ENCODE results near the gene WDR89.
"Not testable (repeated sequence)": the region's sequence is repeated elsewhere in the genome, so short reads cannot be mapped to it uniquely, and the experiment has no call there.

Gene WDR89

DNA sequence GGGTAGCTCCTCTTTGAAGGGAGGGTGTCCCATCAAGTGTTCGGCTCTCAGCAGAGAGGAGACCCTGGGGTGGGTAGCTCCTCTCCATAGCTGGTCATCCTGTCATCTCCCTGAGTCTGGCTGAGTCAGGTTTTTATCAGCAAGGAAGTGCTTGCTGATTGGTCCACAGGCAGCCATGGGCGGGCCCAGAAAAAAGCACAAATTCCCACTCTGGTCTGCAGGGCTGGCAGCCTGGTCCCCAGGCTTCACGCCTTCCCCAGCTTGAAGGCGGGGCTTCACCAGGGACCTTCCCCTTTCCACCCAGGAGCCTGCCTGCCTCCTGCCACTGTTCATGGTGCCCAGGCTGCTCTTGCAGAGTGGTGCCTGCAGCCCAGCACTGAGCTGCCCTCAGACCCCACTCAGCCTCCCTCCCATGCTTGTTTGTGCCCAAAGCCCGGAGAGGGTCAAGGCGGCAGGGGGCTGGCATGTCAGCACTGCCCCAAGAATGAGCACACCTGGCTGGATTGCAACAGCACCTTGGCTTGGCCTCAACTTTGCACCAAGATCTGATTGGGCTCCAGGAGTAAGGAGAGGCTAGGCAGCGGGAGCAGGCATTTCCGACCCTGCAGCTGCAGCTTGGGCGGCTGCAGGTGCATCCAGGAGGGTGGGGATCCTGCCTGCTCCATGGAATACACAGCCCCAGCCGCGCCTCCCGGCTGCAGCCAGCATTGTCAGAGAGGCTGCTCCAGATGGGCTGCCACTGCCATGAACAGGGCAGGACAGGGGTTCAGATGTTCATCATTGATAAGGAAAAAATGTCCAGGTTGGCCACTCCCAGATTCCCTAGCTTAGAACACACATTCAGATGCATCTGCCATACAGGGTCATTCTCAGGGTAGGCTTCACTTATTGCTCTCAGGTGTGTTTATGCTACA lies 22.0 kb upstream of the WDR89 start:
- TF ChIP-seq, protein P1, sequence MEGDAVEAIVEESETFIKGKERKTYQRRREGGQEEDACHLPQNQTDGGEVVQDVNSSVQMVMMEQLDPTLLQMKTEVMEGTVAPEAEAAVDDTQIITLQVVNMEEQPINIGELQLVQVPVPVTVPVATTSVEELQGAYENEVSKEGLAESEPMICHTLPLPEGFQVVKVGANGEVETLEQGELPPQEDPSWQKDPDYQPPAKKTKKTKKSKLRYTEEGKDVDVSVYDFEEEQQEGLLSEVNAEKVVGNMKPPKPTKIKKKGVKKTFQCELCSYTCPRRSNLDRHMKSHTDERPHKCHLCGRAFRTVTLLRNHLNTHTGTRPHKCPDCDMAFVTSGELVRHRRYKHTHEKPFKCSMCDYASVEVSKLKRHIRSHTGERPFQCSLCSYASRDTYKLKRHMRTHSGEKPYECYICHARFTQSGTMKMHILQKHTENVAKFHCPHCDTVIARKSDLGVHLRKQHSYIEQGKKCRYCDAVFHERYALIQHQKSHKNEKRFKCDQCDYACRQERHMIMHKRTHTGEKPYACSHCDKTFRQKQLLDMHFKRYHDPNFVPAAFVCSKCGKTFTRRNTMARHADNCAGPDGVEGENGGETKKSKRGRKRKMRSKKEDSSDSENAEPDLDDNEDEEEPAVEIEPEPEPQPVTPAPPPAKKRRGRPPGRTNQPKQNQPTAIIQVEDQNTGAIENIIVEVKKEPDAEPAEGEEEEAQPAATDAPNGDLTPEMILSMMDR (IDR thresholded peaks at IDR 0.05; ENCODE audit: low read depth, low read length) = no peak
- no peak overlapping the region for H3K4me3 ChIP-seq (ENCODE audit: low read depth, low read length)

DNA sequence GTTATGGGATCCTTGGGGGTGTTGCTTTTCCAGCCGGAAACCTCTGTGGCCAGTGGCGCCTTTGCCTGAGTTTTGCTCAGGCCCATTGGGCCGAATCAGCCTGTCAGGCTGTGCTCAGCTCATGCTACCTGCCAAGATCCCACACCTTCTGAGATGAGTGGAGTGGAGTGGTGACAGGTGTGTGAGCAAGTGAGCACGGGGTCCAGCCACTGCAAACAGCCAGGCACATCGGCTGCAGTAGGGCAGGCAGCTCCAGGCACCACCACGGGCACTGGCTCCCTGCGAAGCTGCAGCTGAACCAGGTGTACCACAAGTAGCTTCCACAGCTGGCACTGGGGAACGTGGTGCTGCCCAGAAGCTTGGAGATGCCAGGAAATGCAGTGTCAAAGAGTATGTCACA lies 21.1 kb upstream of the WDR89 start:
- H3K4me3 ChIP-seq (ENCODE audit: low read depth, low read length) = no peak overlapping the region
- TF ChIP-seq, protein P1 (IDR thresholded peaks at IDR 0.05; ENCODE audit: low read depth, low read length) = no peak

DNA sequence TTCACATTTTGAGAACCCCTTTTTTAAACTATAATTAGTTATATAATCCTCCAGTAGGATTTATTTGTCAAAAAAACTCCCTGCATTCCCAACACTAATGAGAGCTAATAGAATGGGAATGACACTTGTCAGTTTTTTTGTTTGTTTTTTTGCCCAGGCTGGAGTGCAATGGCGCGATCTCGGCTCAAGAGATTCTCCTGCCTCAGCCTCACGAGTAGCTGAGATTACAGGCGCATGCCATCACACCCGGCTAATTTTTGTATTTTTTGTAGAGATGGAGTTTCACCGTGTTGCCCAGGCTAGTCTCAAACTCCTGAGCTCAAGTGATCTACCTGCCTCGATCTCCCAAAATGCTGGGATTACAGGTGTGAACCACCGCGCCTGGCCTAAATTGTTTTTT lies 20.2 kb upstream of the WDR89 start:
- not testable (repeated sequence) for H3K4me3 ChIP-seq (ENCODE audit: low read depth, low read length)

DNA sequence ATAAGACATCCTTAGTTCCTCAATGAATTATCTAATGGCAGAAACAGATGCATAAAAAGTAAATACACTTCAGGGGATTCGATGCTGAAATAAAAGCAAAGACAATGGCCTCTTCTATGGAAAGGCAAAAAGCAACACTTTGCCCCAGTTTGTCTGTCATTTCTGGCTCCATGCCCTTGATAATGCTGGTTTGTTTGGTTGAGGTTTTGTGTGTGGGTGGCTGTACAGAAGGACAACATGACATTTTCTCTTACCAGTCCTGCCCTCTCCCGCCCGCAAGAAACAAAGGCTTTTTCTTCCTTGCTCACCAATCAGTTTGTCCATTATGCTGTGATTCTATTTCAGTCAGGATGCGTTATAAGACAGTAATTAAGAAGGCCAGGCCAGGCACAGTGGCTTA lies 18.1 kb upstream of the WDR89 start:
- TF ChIP-seq, protein P1 (IDR thresholded peaks at IDR 0.05; ENCODE audit: low read depth, low read length) = no peak
- H3K4me3 ChIP-seq (ENCODE audit: low read depth, low read length) = no peak overlapping the region

DNA sequence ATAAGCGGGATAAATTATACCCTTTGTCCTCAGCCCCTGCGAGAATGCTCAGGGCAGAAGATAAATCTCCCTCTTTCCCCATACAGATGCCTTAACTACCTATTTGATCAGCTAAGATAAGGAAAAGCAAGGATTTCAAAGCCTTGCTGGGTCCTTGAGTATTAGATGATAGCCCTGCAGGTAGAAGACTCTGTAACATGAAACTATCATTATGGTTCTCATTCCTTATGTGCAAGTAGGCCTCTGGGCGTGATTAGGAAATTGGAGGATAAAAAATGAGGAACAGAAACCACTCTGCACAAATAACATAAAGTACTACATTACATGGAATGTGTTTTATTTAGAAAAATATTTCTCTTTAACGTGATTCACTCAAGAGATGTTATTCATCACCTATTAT lies 14.5 kb upstream of the WDR89 start:
- no peak overlapping the region for H3K4me3 ChIP-seq (ENCODE audit: low read depth, low read length)
- TF ChIP-seq, protein P1 (IDR thresholded peaks at IDR 0.05; ENCODE audit: low read depth, low read length) = no peak

DNA sequence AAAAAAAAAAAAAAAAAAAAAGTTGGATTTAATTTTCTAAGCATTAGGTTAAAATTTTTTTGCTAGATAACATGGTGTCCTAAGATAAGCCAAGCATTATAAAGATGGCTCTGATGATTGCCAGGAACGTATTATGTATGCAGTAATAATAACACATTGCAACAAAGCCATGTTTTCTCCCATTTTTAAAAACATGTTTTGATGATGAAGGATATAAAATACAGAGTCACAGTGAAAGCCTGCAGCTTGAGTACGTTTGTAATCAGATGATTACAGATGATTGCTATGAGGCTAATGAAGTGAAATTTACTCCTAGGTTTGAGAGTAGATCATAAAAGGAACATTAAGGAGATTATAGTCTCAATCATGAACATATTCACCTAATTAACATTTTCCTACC lies 13.3 kb upstream of the WDR89 start:
- TF ChIP-seq, protein P1 (IDR thresholded peaks at IDR 0.05; ENCODE audit: low read depth, low read length) = no peak
- no peak overlapping the region for H3K4me3 ChIP-seq (ENCODE audit: low read depth, low read length)

DNA sequence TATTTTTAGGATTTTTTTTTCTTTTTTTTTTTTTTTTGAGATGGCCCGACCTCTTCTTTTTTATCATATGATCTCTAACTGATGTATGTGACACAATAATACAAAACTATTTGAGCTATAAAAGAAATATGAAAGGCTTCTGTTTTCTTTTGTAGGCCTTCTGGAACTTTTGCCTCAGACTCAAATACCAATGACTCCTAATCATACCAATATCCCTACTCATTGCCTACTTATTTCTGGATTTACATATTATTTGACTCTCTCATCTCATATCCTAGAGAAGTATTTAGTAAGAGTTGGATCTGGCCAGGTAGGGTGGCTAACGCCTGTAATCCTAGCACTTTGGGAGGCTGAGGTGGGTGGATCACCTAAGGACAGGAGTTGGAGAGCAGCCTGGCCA lies 12.7 kb upstream of the WDR89 start:
- H3K4me3 ChIP-seq (ENCODE audit: low read depth, low read length) = no peak overlapping the region
- TF ChIP-seq, protein P1 (IDR thresholded peaks at IDR 0.05; ENCODE audit: low read depth, low read length) = no peak

DNA sequence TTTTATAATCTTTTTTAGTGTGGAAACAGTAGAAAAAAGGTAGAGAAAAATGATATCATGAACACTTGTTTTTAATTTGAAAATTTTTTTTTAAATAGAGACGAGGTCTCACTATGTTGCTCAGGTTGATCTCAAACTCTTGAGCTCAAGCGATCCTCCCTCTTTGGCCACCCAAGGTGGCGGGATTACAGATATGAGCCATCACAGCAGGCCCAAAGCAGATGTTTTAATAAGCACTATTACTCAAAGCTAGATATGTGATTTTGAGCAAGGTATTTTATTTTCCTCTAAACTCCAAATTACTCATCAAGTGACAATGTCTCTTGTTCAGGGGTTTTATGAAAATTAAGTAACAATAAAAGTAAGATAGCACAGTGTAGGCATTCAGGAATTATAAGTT lies 10.7 kb upstream of the WDR89 start:
- TF ChIP-seq, protein P1 (IDR thresholded peaks at IDR 0.05; ENCODE audit: low read depth, low read length) = no peak

More for the DNA sequence above, 10.7 kb upstream of the WDR89 start:
- H3K4me3 ChIP-seq (ENCODE audit: low read depth, low read length) = no peak overlapping the region

All from WI38 (cell line).